ENCODE measurements around the gene MAST2. TPM values are rescaled to one million over a fixed set of nuclear protein-coding genes. Genes with fewer than 3 reads are reported as not detected.

Gene MAST2
- total and polyA plus RNA-seq, 9 of the 15 experiments (the other 6 are each of a cell fraction or from before 2014, with no cell fraction given), result 0.73 to 32.0 (median 17.8) TPM

DNA sequence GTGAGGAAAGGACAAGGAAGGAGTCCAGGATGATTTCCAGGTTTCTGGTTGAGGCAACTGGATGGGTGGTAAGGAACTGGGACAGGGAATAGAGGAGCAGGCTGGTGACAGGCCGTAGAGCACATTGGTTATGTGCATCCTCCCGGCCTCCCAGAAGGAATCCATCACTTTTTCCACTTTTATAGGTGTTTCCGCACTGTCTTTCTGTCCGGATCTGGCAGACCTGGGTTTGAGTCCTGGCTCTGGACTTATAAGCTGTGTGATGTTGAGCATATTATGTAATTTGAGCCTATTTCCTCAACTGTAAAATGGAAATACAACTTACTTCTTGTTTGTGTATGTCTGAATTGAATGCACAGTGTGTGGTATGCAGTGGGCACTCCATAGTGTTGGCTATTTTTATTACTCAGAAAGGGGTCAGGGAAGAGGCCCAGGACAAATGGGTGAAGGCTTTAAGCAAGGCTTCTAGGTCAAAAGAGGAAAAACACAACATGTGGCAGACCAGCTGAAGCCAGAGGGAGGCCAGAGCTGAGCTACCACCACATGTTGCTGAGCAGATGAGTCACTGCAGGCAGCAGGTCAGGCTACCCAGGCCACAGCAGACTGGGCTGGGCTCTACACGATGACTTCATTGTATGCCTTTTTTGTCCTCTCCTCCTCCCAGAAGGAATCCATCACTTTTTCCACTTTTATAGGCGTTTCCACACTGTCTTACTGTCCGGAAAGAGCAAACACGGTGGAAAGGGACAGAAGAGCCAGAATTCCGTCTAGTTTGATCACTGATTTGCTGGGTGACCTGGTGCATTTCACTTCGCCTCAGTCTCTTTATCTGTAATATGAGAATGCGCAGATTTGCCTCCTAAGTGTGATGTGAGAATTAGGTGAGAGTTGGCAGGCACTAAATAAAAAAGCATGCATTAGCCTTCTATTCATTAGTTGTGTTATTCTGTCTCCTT, 791 bp upstream of the MAST2 start:
- intact Hi-C loops (cut with micrococcal nuclease), result loop anchor here (2.0 to 5.0 kb wide), 2 partner anchors 50 to 116 kb away; partner anchors contain the start of genes GPBP1L1 and IPP
- POLR2A ChIA-PET, result interaction anchor here (0.6 to 1.5 kb wide), 5 partner anchors 18 to 379 kb away, joined by 3 to 5 read pairs (median 3); no protein-coding TSS in a partner anchor
- Histone ChIP-seq H3K79me2 (ENCODE audit: control insufficient read depth, insufficient read depth, low read length) (peaks cover 29% of the 10 kb centered on the region), H4K20me1 (replicated peaks; ENCODE audit: control insufficient read depth, insufficient read depth, low read length) (no peaks in the 10 kb centered on the region; the same call in 1 of the 2 replicates), H2AFZ (ENCODE audit: low read depth, low read length) (peak overlapping the region; percentile 95), H3K36me3 (ENCODE audit: control insufficient read depth, insufficient read depth, low read length) (peaks cover 17% of the 10 kb centered on the region), H3K9me1 (ENCODE audit: control insufficient read depth, insufficient read depth, low read length) (no peaks in the 10 kb centered on the region), H3K9ac (ENCODE audit: insufficient read depth in 1 of 2, low read depth in 2 of 2, low read length in 2 of 2) (peak overlapping the region; percentile 73 to 90; a peak in 3 of 4 replicates), H3K4me3 (peak overlapping the region; percentile 69), H3K27me3 (ENCODE audit: control insufficient read depth in 2 of 2, insufficient read depth in 2 of 2, low read length in 2 of 2) (no peaks in the 10 kb centered on the region), H3K9me3 (replicated peaks; ENCODE audit: control insufficient read depth, insufficient read depth, low read depth, low read length) (no peaks in the 10 kb centered on the region), H3K4me1 (replicated peaks in 1 of 2; ENCODE audit: control insufficient read depth in 2 of 2, insufficient read depth in 2 of 2, low read length in 2 of 2) (peaks cover 19 to 23% of the 10 kb centered on the region in 2 experiments), H3K27ac (ENCODE audit: extremely low read depth, low read depth, low read length) (peak overlapping the region; percentile 77), H3K4me2 (ENCODE audit: insufficient read depth, low read length) (peak overlapping the region; percentile 90)
- peak; percentile 87 for FAIRE-seq
- in situ Hi-C loops (cut with MboI), result no loop called here
- peak; percentile 85 for ATAC-seq
- DNase-seq (ENCODE audit: extremely low read depth in 1 of 4, low spot score in 3 of 4), result peak; percentile 83 to 91 (median 86)
- CTCF ChIA-PET (ENCODE audit: low intra/inter-chr PET ratio), result no interaction called here
- BruUV-seq (replicated peaks), result no TSS peak
- WGBS (ENCODE audit: insufficient coverage, low coverage, missing lambda C conversion rate), result 39% methylated on average over 11 of the region's 11 CpGs
- no peak for TF ChIP-seq WHSC1 (IDR thresholded peaks at IDR 0.05; ENCODE audit: low read length)
- TF ChIP-seq, protein P1, sequence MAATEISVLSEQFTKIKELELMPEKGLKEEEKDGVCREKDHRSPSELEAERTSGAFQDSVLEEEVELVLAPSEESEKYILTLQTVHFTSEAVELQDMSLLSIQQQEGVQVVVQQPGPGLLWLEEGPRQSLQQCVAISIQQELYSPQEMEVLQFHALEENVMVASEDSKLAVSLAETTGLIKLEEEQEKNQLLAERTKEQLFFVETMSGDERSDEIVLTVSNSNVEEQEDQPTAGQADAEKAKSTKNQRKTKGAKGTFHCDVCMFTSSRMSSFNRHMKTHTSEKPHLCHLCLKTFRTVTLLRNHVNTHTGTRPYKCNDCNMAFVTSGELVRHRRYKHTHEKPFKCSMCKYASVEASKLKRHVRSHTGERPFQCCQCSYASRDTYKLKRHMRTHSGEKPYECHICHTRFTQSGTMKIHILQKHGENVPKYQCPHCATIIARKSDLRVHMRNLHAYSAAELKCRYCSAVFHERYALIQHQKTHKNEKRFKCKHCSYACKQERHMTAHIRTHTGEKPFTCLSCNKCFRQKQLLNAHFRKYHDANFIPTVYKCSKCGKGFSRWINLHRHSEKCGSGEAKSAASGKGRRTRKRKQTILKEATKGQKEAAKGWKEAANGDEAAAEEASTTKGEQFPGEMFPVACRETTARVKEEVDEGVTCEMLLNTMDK (IDR thresholded peaks at IDR 0.05; ENCODE audit: borderline replicate concordance, insufficient read depth, low read depth, low read length, poor library complexity, severe bottlenecking), result peak; percentile 2
- TF ChIP-seq, protein P2, sequence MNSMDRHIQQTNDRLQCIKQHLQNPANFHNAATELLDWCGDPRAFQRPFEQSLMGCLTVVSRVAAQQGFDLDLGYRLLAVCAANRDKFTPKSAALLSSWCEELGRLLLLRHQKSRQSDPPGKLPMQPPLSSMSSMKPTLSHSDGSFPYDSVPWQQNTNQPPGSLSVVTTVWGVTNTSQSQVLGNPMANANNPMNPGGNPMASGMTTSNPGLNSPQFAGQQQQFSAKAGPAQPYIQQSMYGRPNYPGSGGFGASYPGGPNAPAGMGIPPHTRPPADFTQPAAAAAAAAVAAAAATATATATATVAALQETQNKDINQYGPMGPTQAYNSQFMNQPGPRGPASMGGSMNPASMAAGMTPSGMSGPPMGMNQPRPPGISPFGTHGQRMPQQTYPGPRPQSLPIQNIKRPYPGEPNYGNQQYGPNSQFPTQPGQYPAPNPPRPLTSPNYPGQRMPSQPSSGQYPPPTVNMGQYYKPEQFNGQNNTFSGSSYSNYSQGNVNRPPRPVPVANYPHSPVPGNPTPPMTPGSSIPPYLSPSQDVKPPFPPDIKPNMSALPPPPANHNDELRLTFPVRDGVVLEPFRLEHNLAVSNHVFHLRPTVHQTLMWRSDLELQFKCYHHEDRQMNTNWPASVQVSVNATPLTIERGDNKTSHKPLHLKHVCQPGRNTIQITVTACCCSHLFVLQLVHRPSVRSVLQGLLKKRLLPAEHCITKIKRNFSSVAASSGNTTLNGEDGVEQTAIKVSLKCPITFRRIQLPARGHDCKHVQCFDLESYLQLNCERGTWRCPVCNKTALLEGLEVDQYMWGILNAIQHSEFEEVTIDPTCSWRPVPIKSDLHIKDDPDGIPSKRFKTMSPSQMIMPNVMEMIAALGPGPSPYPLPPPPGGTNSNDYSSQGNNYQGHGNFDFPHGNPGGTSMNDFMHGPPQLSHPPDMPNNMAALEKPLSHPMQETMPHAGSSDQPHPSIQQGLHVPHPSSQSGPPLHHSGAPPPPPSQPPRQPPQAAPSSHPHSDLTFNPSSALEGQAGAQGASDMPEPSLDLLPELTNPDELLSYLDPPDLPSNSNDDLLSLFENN (IDR thresholded peaks at IDR 0.05; ENCODE audit: low read depth in 2 of 2, low read length in 2 of 2), result no peak
- no peak for TF ChIP-seq IRF2 (CRISPR knock-in tag; IDR thresholded peaks at IDR 0.05)
- peak; percentile 57; the same call in 1 of the 2 replicates for TF ChIP-seq ZNF263 (CRISPR knock-in tag; IDR thresholded peaks at IDR 0.05; ENCODE audit: borderline replicate concordance)
- TF ChIP-seq RBFOX2 (IDR thresholded peaks at IDR 0.05; ENCODE audit: low read depth, low read length), result no peak
- TF ChIP-seq, protein P3, sequence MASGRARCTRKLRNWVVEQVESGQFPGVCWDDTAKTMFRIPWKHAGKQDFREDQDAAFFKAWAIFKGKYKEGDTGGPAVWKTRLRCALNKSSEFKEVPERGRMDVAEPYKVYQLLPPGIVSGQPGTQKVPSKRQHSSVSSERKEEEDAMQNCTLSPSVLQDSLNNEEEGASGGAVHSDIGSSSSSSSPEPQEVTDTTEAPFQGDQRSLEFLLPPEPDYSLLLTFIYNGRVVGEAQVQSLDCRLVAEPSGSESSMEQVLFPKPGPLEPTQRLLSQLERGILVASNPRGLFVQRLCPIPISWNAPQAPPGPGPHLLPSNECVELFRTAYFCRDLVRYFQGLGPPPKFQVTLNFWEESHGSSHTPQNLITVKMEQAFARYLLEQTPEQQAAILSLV (tag; IDR thresholded peaks at IDR 0.05), result 0 out of 2 replicates have a peak, but pooled peaks have one; percentile 36
- TF ChIP-seq, protein P4, sequence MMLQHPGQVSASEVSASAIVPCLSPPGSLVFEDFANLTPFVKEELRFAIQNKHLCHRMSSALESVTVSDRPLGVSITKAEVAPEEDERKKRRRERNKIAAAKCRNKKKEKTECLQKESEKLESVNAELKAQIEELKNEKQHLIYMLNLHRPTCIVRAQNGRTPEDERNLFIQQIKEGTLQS (IDR thresholded peaks at IDR 0.05), result peak; percentile 97
- TF ChIP-seq, protein P4 (CRISPR knock-in tag; conservative IDR thresholded peaks at IDR 0.05), result peak; percentile 93
- TF ChIP-seq FOSL1 (tag; conservative IDR thresholded peaks at IDR 0.05), result peak; percentile 98
